ENCODE measurements around the gene C17orf100.
"Not testable (repeated sequence)": the region's sequence is repeated elsewhere in the genome, so short reads cannot be mapped to it uniquely, and the experiment has no call there.

The C17orf100 gene

GRCh38 chr17:6641247-6641863, 10.2 kb upstream of the C17orf100 start:
- no peak for DNase-seq (ENCODE audit: extremely low read depth, low read depth)
- no peak for TF ChIP-seq CTCF (IDR thresholded peaks at IDR 0.05; ENCODE audit: low read depth, low read length)

- TF ChIP-seq CTCF (IDR thresholded peaks at IDR 0.05; ENCODE audit: low read depth, low read length): no peak
- no peak for DNase-seq (ENCODE audit: extremely low read depth, low read depth)
Measured at GRCh38 chr17:6642592-6642991, 9.0 kb upstream of the C17orf100 start.

GRCh38 chr17:6643451-6644125, 8.0 kb upstream of the C17orf100 start:
- DNase-seq (ENCODE audit: extremely low read depth, low read depth): no peak

GRCh38 chr17:6648181-6648580, 3.4 kb upstream of the C17orf100 start:
- TF ChIP-seq CTCF (IDR thresholded peaks at IDR 0.05; ENCODE audit: low read depth, low read length): no peak; the same call in 1 of the 2 replicates
- no peak for DNase-seq (ENCODE audit: extremely low read depth, low read depth)

More at GRCh38 chr17:6643451-6644125, 8.0 kb upstream of the C17orf100 start:
- no peak for TF ChIP-seq CTCF (IDR thresholded peaks at IDR 0.05; ENCODE audit: low read depth, low read length)

- no peak for TF ChIP-seq CTCF (IDR thresholded peaks at IDR 0.05; ENCODE audit: low read depth, low read length)
- DNase-seq (ENCODE audit: extremely low read depth, low read depth): no peak
Measured at GRCh38 chr17:6651919-6652452, 424 bp downstream of the C17orf100 start.

GRCh38 chr17:6654841-6655731, 3.5 kb downstream of the C17orf100 start:
- no peak for DNase-seq (ENCODE audit: extremely low read depth, low read depth)
- TF ChIP-seq CTCF (IDR thresholded peaks at IDR 0.05; ENCODE audit: low read depth, low read length): peak; percentile 5; the same call in 1 of the 2 replicates

GRCh38 chr17:6655732-6656361, 4.3 kb downstream of the C17orf100 start:
- not testable (repeated sequence) for DNase-seq (ENCODE audit: extremely low read depth, low read depth)

GRCh38 chr17:6656797-6657632, 5.5 kb downstream of the C17orf100 start:
- DNase-seq (ENCODE audit: extremely low read depth, low read depth): not testable (repeated sequence)
